ENCODE data around the gene CEP164. TPM values are rescaled to one million over a fixed set of nuclear protein-coding genes. Genes with fewer than 3 reads are reported as not detected.

CEP164 gene
- total RNA-seq, 3 donors from 2014 or later, result 13.8 to 26.2 (median 17.3) TPM

DNA sequence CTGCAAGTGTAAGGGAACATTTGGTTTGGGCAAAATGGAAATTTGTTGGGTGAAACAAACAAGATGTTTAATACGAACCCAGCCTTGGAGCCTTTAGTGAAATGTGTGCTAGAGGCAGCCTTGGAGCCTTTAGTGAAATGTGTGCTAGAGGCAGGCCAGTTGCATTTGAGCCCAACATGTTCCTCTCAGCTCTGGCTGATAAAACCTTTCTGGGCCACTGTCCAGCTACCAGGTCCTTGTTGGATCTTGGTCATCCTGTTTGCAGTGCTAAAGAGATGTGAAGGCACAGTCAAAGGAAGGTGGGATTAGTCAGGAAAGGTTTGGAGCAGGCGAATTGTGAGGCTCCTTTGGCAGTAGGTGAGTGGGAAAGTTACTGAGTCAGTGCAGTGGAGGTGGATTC is 48.9 kb downstream of the CEP164 start:
- no peak for ATAC-seq
- Histone ChIP-seq H3K4me1 (ENCODE audit: low read depth) (no peaks in the 10 kb centered on the region), H3K4me3 (no peak overlapping the region), H3K36me3 (ENCODE audit: low read depth) (no peaks in the 10 kb centered on the region), H3K9me3 (no peaks in the 10 kb centered on the region)
- intact Hi-C loops (cut with DNase I, micrococcal nuclease), result no loop called here
- TF ChIP-seq, protein P1, sequence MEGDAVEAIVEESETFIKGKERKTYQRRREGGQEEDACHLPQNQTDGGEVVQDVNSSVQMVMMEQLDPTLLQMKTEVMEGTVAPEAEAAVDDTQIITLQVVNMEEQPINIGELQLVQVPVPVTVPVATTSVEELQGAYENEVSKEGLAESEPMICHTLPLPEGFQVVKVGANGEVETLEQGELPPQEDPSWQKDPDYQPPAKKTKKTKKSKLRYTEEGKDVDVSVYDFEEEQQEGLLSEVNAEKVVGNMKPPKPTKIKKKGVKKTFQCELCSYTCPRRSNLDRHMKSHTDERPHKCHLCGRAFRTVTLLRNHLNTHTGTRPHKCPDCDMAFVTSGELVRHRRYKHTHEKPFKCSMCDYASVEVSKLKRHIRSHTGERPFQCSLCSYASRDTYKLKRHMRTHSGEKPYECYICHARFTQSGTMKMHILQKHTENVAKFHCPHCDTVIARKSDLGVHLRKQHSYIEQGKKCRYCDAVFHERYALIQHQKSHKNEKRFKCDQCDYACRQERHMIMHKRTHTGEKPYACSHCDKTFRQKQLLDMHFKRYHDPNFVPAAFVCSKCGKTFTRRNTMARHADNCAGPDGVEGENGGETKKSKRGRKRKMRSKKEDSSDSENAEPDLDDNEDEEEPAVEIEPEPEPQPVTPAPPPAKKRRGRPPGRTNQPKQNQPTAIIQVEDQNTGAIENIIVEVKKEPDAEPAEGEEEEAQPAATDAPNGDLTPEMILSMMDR (IDR thresholded peaks at IDR 0.05), result no peak
- DNase-seq, result no peak

DNA sequence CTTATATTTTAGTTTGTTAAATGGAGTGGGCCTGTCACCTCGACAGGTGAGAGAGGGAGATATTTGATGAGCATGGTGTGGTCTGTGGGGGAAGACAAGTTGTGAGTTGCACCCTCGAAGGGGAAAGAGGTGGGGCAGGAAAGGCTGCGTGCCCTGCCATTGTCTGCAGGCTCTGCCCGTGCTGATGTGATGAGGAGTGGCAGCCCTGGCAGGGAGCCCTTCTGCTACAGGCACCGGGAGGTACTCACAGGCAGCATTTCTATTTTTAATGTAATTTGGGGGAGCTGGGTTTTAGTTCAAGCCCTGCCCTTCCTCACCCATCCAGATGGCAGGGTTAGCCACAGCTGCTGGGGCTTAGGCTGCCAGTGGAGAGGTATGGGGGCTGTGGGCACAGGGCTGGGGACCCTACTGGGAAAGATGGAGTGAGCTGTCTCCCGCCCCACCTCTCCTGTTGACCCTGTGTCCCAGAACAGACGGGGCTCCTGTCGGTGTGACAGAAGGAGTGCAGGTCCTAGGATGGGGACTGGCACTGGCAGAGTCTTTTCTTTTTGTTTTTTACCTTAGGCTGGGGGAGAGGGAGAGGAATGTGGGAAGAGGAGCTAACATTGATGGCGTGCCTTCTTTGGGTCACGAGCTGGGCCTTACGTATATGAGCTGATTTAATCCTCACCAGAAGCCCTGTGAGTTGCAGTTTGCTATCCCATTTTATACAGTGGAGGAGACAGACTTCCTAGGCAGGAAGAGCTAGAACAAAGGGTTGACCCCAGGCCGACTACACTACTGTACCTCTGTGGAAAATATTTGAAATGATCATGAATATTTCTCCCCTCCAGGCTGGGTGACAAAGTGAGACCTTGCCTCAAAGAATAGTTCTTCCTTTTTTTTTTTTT is 51.6 kb downstream of the CEP164 start:
- TF ChIP-seq, protein P1 (IDR thresholded peaks at IDR 0.05), result no peak
- no peak overlapping the region for H3K4me3 ChIP-seq
- intact Hi-C loops (cut with DNase I, micrococcal nuclease), result no loop called here
- ATAC-seq (no peak), DNase-seq (no peak)
- H3K4me1 ChIP-seq (ENCODE audit: low read depth), result no peaks in the 10 kb centered on the region
- H3K9me3 ChIP-seq, result no peaks in the 10 kb centered on the region
- no peaks in the 10 kb centered on the region for H3K36me3 ChIP-seq (ENCODE audit: low read depth)

DNA sequence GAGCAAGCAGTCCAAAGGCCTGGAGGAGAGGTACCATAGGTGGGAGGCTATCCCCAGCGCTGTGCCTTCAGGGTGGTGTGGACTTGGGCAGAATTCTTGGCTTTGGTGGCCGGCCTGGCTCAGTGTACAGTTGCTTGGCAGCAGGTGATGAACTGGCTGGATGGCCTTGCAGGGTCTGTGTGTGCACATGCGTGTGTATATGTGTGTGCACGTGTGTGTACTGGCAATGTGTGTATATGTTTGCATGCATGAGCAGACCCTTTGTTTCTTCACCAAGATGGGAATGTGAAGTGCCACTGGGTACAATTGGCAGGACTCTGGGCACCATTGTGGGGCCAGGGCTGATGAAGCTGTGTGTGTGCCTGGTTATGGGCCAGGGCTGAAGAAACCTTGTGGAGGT is 53.0 kb downstream of the CEP164 start:
- TF ChIP-seq, protein P1 (IDR thresholded peaks at IDR 0.05), result no peak
- no peak for ATAC-seq
- Histone ChIP-seq H3K4me3 (no peak overlapping the region), H3K36me3 (ENCODE audit: low read depth) (no peaks in the 10 kb centered on the region), H3K4me1 (ENCODE audit: low read depth) (no peaks in the 10 kb centered on the region), H3K9me3 (no peaks in the 10 kb centered on the region)
- no peak for DNase-seq
- intact Hi-C loops (cut with DNase I, micrococcal nuclease), result no loop called here

DNA sequence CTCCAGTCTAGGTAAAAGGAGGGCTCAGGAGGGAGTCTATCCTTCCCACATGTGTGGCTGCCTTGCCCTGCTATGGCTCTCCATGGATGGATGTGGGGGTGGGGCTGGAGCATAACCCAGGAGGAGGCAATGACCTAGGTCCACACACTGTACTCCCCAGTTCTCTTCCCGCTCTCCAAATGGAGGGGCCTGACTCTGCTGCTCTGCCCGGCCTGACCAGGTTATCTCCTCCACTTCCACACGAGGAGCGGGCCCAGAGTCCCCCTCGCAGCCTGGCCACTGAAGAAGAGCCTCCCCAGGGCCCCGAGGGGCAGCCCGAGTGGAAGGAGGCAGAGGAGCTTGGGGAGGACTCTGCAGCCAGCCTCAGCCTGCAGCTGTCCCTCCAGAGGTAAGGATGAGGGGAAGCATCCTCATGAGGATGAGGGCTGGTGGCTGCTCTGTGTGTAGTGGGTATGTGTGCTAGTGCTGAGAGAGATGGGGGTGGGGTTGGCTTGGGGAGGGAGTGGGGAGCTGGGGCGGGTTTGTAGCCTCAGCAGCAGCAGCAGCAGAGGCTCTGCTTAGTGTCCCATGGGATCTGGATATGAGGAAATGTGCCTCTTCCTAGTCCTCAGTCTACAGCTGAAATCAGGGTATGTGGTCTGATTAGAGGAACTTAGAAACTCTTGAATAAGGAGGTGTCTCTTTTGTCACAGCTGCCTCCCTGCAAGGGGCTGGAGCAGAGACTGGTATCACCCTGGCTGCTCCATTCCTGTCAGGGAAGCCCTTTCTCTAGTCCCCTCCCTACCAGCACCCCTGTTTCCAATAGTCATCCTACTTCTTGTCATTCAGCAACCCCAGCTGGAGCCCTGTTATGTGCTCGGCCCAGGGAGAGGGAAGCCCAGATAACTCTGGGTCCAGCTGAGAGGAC is 54.1 kb downstream of the CEP164 start:
- Histone ChIP-seq H3K36me3 (ENCODE audit: low read depth) (no peaks in the 10 kb centered on the region), H3K9me3 (no peaks in the 10 kb centered on the region), H3K4me3 (no peak overlapping the region), H3K4me1 (ENCODE audit: low read depth) (no peaks in the 10 kb centered on the region)
- TF ChIP-seq, protein P1 (IDR thresholded peaks at IDR 0.05), result no peak
- intact Hi-C loops (cut with DNase I, micrococcal nuclease), result no loop called here
- DNase-seq (no peak), ATAC-seq (no peak)

DNA sequence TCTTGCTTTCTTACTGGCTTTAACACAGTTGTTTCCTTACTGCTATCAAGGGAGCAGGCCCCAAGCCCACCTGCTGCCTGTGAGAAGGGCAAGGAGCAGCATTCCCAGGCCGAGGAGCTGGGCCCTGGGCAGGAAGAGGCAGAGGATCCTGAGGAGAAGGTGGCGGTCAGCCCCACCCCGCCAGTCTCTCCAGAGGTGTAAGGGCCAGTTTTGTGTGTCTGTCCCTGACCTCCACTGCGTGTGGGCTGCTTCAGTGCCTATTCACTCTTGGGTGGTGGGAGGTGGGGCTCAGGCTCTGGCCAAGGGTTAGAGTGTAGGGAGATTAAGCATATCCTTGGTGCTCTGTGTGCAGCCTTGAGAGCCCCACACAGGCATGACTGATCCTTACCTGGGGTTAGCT is 55.1 kb downstream of the CEP164 start:
- Histone ChIP-seq H3K36me3 (ENCODE audit: low read depth) (no peaks in the 10 kb centered on the region), H3K4me3 (no peak overlapping the region), H3K4me1 (ENCODE audit: low read depth) (no peaks in the 10 kb centered on the region), H3K9me3 (no peaks in the 10 kb centered on the region)
- ATAC-seq (no peak), DNase-seq (no peak)
- intact Hi-C loops (cut with DNase I, micrococcal nuclease), result no loop called here
- TF ChIP-seq, protein P1 (IDR thresholded peaks at IDR 0.05), result no peak

All from mucosa of descending colon (tissue), 3 donors.